ENCODE data around the gene PSMC3. TPM values are rescaled to one million over a fixed set of nuclear protein-coding genes. Genes with fewer than 3 reads are reported as not detected.
A peak's percentile ranks its signal among the peaks of the same experiment; 100 is the strongest.

Gene PSMC3
- total and polyA plus RNA-seq, 2 of the 13 experiments (the other 11 are each of a cell fraction or from before 2014, with no cell fraction given) = 75.8 to 214 TPM

DNA sequence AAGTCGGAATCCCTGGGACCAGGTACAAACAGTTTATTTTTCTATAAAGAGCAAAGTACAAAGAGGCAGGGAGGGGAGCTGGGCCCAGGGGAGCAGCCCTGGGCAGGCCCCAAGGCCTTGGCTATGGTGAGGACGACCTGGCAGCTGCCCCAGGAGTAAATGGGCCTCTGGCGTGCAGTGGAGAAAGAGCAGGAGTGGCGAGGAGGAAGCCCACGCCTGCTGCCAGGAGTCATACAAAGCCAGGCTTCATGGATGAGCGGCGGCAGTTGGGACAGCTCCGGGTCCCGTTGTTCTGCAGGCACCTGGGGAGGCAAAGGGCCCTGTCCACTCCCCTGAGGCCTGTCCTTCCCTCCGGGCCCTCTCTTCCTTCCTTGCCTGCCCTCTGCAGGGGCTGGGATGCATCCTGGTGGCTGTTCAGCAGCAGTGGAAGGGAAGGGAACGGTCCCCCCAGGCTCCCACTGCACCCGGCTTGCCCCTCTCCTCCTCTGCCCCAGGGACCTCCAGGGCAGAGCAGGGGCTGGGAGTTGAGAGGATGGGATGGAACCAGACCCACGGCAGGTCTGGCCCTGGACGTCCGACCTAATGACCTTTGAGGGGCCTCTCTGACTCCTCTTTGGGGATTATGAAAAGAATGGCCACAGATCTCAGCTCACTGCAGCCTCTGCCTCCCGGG lies 11.6 kb upstream of the PSMC3 start (continued):
- TF ChIP-seq, protein P1, sequence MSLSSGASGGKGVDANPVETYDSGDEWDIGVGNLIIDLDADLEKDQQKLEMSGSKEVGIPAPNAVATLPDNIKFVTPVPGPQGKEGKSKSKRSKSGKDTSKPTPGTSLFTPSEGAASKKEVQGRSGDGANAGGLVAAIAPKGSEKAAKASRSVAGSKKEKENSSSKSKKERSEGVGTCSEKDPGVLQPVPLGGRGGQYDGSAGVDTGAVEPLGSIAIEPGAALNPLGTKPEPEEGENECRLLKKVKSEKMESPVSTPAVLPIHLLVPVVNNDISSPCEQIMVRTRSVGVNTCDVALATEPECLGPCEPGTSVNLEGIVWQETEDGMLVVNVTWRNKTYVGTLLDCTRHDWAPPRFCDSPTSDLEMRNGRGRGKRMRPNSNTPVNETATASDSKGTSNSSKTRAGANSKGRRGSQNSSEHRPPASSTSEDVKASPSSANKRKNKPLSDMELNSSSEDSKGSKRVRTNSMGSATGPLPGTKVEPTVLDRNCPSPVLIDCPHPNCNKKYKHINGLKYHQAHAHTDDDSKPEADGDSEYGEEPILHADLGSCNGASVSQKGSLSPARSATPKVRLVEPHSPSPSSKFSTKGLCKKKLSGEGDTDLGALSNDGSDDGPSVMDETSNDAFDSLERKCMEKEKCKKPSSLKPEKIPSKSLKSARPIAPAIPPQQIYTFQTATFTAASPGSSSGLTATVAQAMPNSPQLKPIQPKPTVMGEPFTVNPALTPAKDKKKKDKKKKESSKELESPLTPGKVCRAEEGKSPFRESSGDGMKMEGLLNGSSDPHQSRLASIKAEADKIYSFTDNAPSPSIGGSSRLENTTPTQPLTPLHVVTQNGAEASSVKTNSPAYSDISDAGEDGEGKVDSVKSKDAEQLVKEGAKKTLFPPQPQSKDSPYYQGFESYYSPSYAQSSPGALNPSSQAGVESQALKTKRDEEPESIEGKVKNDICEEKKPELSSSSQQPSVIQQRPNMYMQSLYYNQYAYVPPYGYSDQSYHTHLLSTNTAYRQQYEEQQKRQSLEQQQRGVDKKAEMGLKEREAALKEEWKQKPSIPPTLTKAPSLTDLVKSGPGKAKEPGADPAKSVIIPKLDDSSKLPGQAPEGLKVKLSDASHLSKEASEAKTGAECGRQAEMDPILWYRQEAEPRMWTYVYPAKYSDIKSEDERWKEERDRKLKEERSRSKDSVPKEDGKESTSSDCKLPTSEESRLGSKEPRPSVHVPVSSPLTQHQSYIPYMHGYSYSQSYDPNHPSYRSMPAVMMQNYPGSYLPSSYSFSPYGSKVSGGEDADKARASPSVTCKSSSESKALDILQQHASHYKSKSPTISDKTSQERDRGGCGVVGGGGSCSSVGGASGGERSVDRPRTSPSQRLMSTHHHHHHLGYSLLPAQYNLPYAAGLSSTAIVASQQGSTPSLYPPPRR (CRISPR knock-in tag; IDR thresholded peaks at IDR 0.05; ENCODE audit: borderline replicate concordance) = peak; percentile 4; the same call in 1 of the 2 replicates
- no peak for TF ChIP-seq NFKBIZ (CRISPR knock-in tag; IDR thresholded peaks at IDR 0.05)
- TF ChIP-seq EED (CRISPR knock-in tag; IDR thresholded peaks at IDR 0.05) = no peak
- no peak for TF ChIP-seq ELF3 (CRISPR knock-in tag; IDR thresholded peaks at IDR 0.05)
- TF ChIP-seq PAX8 (CRISPR knock-in tag; IDR thresholded peaks at IDR 0.05; ENCODE audit: borderline replicate concordance) = no peak
- TF ChIP-seq SMARCC2 (IDR thresholded peaks at IDR 0.05) = no peak
- no peak for TF ChIP-seq ZBTB7A (CRISPR knock-in tag; IDR thresholded peaks at IDR 0.05)
- TF ChIP-seq, protein P2, sequence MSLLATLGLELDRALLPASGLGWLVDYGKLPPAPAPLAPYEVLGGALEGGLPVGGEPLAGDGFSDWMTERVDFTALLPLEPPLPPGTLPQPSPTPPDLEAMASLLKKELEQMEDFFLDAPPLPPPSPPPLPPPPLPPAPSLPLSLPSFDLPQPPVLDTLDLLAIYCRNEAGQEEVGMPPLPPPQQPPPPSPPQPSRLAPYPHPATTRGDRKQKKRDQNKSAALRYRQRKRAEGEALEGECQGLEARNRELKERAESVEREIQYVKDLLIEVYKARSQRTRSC (CRISPR knock-in tag; IDR thresholded peaks at IDR 0.05; ENCODE audit: low read depth) = no peak
- no peak for TF ChIP-seq ZNF337 (CRISPR knock-in tag; IDR thresholded peaks at IDR 0.05; ENCODE audit: borderline replicate concordance, low read depth)
- TF ChIP-seq ZNF552 (CRISPR knock-in tag; IDR thresholded peaks at IDR 0.05; ENCODE audit: borderline replicate concordance) = no peak; the same call in 1 of the 2 replicates
- TF ChIP-seq SIX1 (CRISPR knock-in tag; IDR thresholded peaks at IDR 0.05; ENCODE audit: borderline replicate concordance) = no peak
- no peak for TF ChIP-seq YEATS2 (CRISPR knock-in tag; IDR thresholded peaks at IDR 0.05; ENCODE audit: borderline replicate concordance)
- no peak for TF ChIP-seq RBM22 (optimal IDR thresholded peaks at IDR 0.05; ENCODE audit: low read length)
- TF ChIP-seq MBD4 (IDR thresholded peaks at IDR 0.05; ENCODE audit: borderline replicate concordance, low read length) = no peak
- TF ChIP-seq ZNF709 (CRISPR knock-in tag; IDR thresholded peaks at IDR 0.05) = peak; percentile 53
- peak; percentile 41; the same call in 1 of the 2 replicates for TF ChIP-seq MTA1 (CRISPR knock-in tag; IDR thresholded peaks at IDR 0.05; ENCODE audit: borderline replicate concordance)
- TF ChIP-seq EHMT2 (IDR thresholded peaks at IDR 0.05; ENCODE audit: borderline replicate concordance, low read depth, low read length) = no peak
- TF ChIP-seq, protein P3, sequence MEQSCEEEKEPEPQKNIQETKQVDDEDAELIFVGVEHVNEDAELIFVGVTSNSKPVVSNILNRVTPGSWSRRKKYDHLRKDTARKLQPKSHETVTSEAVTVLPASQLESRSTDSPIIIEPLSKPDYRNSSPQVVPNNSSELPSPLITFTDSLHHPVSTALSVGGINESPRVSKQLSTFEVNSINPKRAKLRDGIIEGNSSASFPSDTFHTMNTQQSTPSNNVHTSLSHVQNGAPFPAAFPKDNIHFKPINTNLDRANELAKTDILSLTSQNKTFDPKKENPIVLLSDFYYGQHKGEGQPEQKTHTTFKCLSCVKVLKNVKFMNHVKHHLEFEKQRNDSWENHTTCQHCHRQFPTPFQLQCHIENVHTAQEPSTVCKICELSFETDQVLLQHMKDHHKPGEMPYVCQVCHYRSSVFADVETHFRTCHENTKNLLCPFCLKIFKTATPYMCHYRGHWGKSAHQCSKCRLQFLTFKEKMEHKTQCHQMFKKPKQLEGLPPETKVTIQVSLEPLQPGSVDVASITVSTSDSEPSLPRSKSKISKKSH (CRISPR knock-in tag; IDR thresholded peaks at IDR 0.05; ENCODE audit: borderline replicate concordance) = peak; percentile 71
- TF ChIP-seq, protein P4, sequence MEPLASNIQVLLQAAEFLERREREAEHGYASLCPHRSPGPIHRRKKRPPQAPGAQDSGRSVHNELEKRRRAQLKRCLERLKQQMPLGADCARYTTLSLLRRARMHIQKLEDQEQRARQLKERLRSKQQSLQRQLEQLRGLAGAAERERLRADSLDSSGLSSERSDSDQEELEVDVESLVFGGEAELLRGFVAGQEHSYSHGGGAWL (CRISPR knock-in tag; IDR thresholded peaks at IDR 0.05) = peak; percentile 61; the same call in 1 of the 2 replicates
- peak; percentile 72 for TF ChIP-seq TAF1 (CRISPR knock-in tag; IDR thresholded peaks at IDR 0.05)
- peak; percentile 19; the same call in 1 of the 2 replicates for TF ChIP-seq TSC22D2 (CRISPR knock-in tag; IDR thresholded peaks at IDR 0.05; ENCODE audit: borderline replicate concordance)
- no peak for TF ChIP-seq MBNL3 (CRISPR knock-in tag; conservative IDR thresholded peaks at IDR 0.05)
- no peak for TF ChIP-seq ZNF30 (CRISPR knock-in tag; IDR thresholded peaks at IDR 0.05)
